ENCODE data around the gene SRP9.

SRP9 gene

GRCh38 chr1:225777583-225778336, at the start of gene SRP9:
Gene SRP9 (plus strand): TSS chr1:225777826. CDS start chr1:225777941, 115 bp downstream.
- DNase-seq (ENCODE audit: low read depth): peak; percentile 97

DNA sequence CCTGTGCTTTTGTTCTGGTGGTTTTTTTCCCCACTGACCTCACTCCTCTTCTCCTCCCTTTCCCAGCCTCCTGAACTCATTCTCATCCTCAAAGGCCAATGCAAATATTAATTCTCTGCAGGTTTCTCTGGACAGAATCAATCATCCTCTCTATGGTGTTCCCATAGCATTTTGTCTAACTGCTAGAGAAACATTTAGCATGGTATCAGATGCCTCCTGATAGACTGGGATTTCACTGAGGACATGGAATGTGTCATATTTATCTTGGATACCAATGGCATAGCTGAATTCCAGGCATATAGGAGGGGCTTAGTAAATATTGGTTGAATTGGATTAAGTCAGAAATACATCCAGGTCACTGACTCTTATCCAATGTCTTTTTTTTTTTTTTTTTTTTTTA, 46.1 kb upstream of the SRP9 start:
- DNase-seq (ENCODE audit: low read depth): no peak

DNA sequence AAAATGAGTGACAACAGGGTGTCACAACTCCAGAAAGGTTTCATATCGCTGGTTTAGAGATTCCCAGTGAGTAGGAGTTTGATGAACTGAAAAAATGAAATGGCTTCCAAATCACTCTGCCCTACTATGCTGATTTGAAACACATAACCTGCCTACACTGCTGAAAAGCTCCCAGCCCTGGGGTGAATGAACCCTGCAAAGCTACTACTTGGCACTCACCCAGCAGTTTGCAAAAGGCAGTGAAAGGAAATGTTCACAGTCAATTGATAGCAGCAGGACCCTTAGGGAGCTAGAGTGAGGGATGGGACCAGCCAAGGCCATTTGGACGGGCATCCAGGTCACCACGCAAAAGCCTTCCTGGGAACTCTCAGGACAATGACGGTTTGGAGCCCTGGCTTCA, 44.4 kb upstream of the SRP9 start:
- no peak for DNase-seq (ENCODE audit: low read depth)

- no peak for DNase-seq (ENCODE audit: low read depth)
Observed at GRCh38 chr1:225735252-225736149, 42.1 kb upstream of the SRP9 start.

DNA sequence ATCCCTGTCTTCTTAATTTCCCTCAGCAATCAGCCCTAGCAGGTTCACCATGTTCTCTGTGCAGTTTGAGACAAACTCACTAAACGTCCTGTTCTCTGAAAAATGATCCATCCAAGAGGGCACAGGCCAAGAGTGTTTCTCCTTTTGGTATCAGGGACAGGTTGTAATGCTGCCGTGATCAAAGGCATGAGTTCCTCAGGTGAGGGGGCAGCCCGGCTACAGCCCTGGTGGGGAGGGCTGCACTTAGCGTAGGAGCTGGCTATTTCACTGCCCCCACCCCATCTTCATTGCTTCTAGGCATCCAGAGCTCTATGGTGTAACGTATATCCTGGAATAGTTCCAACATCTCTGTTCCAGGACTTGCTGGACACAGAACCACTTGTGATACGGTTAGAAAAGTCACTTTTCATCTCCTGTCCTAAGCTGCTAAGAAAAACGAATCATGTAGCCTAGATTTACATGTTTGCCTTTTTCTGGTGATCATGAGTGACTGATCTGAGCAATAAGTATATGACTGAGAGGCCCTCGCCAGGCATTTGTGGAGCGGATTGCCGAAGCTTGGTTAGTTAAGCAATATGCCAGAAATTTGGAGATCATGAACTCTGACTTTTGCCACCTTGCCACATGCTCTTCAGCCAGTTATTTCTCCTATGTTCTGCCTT, 41.1 kb upstream of the SRP9 start:
- no peak for DNase-seq (ENCODE audit: low read depth)

- no peak for DNase-seq (ENCODE audit: low read depth)
Observed at GRCh38 chr1:225737161-225737560, 40.5 kb upstream of the SRP9 start.

- DNase-seq (ENCODE audit: low read depth): no peak
Observed at GRCh38 chr1:225737866-225738265, 39.8 kb upstream of the SRP9 start.

DNA sequence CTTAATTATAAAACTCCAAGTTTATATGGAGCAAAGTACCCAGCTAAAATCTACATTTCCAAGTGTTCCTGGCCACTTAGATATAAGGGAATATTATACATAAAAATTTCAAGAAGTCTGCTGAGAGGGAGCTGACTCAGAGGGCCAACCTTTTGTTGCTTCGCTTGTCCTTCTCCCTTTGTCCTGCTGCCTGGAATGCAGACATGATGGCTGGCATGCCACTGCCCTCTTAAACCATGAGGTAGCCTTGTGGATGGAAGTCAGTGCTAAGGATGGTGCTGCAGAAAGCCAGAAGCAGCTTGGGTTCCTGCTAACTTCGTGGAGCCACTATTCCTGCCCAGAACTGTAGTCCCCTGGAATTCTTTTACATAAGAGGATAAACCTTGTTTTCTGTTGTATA, 38.9 kb upstream of the SRP9 start:
- no peak for DNase-seq (ENCODE audit: low read depth)

DNA sequence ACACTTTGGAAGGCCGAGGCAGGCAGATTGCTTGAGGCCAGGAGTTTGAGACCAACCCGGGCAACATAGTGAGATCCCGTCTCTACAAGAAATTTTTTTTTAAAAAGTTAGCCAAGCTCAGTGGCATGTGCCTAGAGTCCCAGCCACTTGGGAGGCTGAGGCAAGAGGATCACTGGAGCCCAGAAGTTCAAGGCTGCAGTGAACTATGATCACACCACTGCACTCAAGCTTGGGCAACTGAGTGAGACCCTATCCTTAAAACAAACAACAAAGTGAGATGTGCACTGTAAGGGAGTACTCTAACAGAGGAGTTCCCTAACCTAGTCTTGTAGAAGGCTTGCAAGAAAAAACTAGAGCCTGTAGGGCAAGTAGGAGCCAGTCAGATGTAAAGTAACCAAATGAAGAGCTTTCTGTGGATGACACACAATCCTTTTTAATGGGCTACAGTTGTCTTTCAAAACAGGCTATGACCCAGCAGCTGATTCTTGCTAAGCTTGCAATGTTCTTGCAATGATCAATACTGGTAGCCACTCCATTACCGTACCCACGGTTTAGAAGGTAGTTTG, 38.0 kb upstream of the SRP9 start:
- no peak for DNase-seq (ENCODE audit: low read depth)

DNA sequence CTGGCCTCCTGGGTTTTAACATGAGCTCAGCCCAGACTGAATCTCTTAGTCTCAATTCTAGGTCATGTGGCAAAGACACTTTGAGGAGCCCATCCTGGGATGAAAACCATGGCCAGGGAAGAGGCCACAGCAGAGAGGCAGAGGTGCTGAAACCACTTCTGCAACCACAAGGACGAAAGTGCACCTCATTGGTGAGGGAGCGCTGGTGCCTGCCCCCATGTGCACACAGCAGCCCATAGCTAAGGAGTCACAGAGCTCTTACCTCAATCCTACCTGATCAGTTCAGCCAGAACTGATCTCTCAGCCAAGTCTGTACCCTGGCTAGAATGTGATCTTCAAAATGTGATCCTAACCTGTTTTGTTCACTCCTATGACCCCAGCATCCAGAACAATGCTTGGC, 32.9 kb upstream of the SRP9 start:
- no peak for DNase-seq (ENCODE audit: low read depth)

- DNase-seq (ENCODE audit: low read depth): no peak
Observed at GRCh38 chr1:225745273-225745672, 32.4 kb upstream of the SRP9 start.

DNA sequence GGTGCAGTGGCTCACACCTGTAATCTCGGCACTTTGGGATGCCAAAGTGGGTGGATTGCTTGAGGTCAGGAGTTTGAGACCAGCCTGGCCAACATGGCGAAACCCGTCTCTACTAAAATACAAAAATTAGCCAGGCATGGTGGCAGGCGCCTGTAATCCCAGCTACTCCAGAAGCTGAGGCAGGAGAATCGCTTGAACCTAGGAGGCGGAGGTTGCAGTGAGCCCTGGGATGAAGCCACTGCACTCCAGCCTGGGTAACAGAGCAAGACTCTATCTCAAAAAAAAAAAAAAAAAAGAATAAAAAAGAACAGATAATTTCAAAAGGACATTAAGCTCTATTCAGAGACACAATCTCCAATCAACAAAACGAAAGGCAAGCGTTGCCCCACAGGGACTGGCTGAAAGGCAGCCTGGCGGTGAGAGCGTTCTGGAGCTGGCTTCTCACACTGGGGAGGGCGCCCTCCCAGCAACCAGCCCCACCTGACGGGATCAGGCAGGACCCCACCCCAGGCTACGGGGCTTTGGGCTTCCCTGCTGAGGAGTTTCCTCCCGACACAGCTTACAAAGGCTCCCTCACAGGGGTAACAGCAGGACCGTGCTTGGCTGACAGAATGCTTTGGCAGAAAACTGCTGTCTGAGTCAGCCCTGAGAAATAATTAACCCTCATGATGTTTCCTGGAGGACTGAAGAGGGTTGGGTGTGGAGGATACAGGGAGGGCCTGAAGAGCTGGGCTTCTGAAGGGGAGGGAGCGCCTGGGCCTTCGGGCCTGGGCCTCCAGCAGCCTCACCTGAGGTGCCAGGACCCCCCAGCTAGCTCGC, 31.1 kb upstream of the SRP9 start:
- no peak for DNase-seq (ENCODE audit: low read depth)

GRCh38 chr1:225747566-225747965, 30.1 kb upstream of the SRP9 start:
- no peak for DNase-seq (ENCODE audit: low read depth)

DNA sequence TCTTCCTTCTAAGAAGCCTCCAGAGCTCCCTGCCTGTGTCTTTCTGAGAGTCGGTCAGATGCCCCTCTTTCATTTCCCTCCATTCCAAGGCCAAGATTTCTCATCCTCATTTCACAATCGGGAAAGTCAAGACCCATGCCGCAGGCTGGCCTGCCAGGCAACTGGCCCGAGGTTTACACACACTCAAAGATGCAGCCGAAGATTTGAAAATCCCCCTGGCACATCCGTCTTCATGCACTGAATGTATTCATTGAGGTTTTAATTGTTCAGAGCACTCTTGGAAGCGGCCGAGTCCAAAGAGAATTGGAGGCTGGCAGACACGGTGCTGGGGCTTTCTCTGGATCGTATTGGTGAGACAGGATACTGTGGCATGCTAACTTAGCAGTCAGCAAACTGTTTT, 29.1 kb upstream of the SRP9 start:
- no peak for DNase-seq (ENCODE audit: low read depth)

DNA sequence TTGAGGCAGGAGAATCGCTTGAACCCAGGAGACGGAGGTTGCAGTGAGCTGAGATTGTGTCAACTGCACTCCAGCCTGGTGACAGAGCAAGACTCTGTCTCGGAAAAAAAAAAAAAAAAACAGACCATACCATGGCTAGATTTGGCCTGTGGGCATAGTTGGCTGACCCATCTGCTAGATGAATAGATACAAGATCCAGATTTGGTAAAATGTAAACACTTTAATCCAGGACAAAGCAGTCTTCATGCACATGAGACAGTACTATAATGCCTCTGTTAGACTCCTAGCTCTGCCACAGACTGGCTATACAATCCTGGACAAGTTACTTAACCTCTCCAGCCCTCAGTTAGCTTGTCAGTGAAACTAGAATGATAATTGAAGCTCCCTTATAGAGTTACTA, 27.9 kb upstream of the SRP9 start:
- DNase-seq (ENCODE audit: low read depth): no peak

GRCh38 chr1:225750420-225750819, 27.2 kb upstream of the SRP9 start:
- no peak for DNase-seq (ENCODE audit: low read depth)

GRCh38 chr1:225750875-225751824, 26.5 kb upstream of the SRP9 start:
- DNase-seq (ENCODE audit: low read depth): no peak

DNA sequence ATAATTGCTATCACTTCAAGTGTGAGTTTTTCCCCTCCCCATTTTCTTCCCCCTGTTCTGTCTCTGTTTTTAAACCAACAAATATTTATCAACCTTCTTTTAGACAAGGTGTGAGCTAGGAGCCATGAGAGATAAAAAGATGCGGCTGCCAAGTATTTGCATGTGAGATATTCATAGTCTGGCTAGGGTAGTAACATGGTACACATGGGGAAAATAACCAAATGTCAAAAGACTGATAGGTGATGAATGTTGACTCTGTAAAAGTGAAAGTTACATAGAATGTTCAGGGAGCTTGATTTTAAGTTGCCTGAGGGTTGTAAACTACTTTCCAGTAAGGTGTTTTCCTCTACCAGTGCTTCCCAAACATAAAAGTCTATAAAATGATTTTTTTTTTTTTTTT, 25.4 kb upstream of the SRP9 start:
- DNase-seq (ENCODE audit: low read depth): no peak

DNA sequence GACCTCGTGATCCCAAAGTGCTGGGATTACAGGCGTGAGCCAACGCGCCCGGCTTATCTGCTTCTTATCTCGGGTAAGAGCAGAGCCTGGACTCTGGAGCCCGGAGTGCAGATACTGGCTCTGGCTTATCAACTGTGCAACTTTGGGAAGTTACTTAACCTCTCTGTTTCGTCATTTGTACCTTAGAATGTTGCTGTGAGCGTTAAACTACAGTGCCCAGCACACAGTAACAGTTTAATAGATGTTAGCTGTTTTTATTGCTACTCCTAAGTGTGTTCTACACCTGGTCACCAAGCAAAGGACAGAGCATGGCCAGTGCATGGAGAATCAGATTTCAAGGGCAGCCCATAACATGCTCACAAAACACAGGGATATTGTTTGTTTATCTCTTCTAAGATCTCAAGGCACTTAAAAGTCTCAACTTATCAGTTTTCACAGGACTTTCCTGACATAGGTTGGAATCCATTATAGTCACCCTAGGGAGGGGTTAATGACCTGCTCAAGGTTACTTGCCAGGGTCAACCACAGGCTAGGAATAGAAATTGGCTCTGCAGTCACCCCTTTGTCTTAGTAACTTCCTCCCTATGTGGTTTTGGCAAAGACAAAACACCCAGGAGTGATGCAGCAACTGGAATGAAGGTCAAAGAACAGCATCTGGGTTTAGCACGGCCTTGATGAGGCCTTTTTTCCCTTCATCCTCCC, 22.5 kb upstream of the SRP9 start:
- no peak for DNase-seq (ENCODE audit: low read depth)

All from activated T-cell treated with anti-CD3 and anti-CD28 coated beads for 1 hour (primary cell).